ENCODE results near the gene TRMT112.

TRMT112 gene

DNA sequence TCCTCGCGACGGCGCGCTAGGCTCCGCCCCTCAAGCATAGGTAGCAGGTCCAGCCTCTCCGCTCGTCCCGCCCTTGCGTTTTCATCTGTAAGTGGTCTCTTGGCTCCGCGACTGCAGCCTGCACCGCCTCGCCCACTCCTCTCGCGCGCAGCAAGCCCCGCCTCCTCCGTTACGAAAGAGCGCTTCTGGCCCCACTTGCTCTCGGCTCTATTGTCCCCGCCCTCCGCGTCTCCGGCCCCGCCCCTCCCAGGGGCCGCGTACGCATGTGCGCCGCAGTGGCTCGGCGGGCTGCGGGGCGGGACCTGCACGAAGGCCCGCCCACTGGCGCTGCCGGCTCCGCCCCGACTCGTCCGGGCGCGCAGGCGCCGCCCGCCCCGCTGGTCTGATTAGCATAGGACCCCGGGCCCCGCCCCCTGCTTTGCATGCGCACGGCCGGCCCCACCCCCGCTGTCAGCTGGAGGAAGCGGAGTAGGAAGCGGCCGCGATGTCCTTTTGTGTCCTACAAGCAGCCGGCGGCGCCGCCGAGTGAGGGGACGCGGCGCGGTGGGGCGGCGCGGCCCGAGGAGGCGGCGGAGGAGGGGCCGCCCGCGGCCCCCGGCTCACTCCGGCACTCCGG is 12.2 kb downstream of the TRMT112 start, which contains the start of gene ESRRA:
Gene ESRRA, plus strand, starts transcription at position 450 of the 616 bp plus-strand sequence. CDS start 1,656 bp downstream, outside the sequence.
- Histone ChIP-seq H3K36me3 (replicated peaks) (no peaks in the 10 kb centered on the region), H3K27me3 (ENCODE audit: low read depth) (no peaks in the 10 kb centered on the region), H3K9me3 (no peaks in the 10 kb centered on the region), H3K4me1 (peaks cover 14% of the 10 kb centered on the region; the same call in 1 of the 2 replicates), H3K4me3 (peak within 1 kb of the TSS; percentile 67)
- in situ Hi-C loops (cut with MboI; ENCODE audit: low sequenced_read_pairs), result no loop called here
- DNase-seq (ENCODE audit: low spot score in 2 of 2), result peak; percentile 98 to 100

DNA sequence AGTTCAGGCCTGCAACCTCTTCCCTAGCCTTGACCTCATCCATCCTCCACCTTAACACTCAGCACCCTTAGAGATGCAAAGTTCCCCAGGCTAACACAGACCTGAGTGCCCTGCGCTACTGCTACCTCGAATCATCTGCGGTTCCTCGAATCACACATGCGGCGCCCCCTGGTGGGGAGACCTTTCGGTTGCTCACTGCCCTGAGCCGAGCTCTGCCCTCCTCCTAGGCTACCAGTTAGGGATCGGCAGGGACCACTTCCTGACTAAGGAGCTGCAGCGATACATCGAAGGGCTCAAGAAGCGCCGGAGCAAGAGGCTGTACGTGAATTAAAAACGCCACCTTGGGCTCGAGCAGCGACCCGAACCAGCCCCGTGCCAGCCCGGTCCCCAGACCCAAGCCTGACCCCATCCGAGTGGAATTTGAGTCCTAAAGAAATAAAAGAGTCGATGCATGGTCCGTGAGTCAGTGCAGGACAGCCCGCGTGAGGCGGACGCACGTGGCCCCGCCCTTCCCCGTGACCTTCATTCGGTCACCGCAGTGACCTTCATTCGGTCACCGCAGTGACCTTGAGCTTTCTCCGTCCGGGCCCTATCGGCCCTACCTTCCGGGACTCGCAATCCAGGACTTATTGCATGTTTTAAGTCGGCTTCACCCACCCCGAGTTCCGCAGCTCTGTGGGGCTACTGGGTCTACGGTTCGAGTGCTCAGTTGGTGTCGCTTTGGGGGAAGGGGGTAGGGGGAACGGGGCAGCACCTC is 12.9 kb downstream of the TRMT112 start:
- peak overlapping the region; percentile 47 for H3K4me3 ChIP-seq
- in situ Hi-C loops (cut with MboI; ENCODE audit: low sequenced_read_pairs), result no loop called here
- DNase-seq (ENCODE audit: low spot score in 2 of 2), result peak; percentile 86 to 98

DNA sequence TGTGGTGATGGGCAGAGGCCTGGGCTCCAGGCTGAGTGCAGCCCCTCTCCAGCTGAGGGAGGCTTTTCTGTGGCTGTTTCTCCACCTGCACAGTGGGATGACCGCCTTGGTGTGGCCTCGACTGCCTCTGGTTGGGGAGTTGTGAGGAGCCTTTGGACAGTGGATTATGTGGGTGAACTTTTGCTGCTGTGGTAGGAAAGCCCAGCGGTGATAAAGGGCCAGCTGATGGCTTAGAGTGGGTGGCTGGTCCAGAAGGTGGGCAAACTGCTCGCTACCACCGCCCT is 13.4 kb downstream of the TRMT112 start:
- H3K27me3 ChIP-seq (ENCODE audit: low read depth), result no peaks in the 10 kb centered on the region
- no peak for DNase-seq (ENCODE audit: low spot score in 2 of 2)
- in situ Hi-C loops (cut with MboI; ENCODE audit: low sequenced_read_pairs), result no loop called here
- peaks cover 14% of the 10 kb centered on the region; the same call in 1 of the 2 replicates for H3K4me1 ChIP-seq
- H3K36me3 ChIP-seq (replicated peaks), result no peaks in the 10 kb centered on the region
- H3K9me3 ChIP-seq, result no peaks in the 10 kb centered on the region
- peak overlapping the region; percentile 47 for H3K4me3 ChIP-seq

More for the DNA sequence above, 12.9 kb downstream of the TRMT112 start:
- no peaks in the 10 kb centered on the region for H3K9me3 ChIP-seq
- no peaks in the 10 kb centered on the region for H3K36me3 ChIP-seq (replicated peaks)
- peaks cover 14% of the 10 kb centered on the region; the same call in 1 of the 2 replicates for H3K4me1 ChIP-seq
- no peaks in the 10 kb centered on the region for H3K27me3 ChIP-seq (ENCODE audit: low read depth)

- Histone ChIP-seq H3K9me3 (no peaks in the 10 kb centered on the region), H3K4me3 (no peak overlapping the region), H3K4me1 (peaks cover 14% of the 10 kb centered on the region; the same call in 1 of the 2 replicates), H3K36me3 (replicated peaks) (no peaks in the 10 kb centered on the region), H3K27me3 (ENCODE audit: low read depth) (peaks cover 2% of the 10 kb centered on the region)
- in situ Hi-C loops (cut with MboI; ENCODE audit: low sequenced_read_pairs), result no loop called here
- DNase-seq (ENCODE audit: low spot score in 2 of 2), result no peak
These were observed 14.0 kb downstream of the TRMT112 start for GRCh38 chr11:64303109-64304031.

- in situ Hi-C loops (cut with MboI; ENCODE audit: low sequenced_read_pairs), result no loop called here
- H3K9me3 ChIP-seq, result no peaks in the 10 kb centered on the region
- peaks cover 7% of the 10 kb centered on the region; the same call in 1 of the 2 replicates for H3K4me1 ChIP-seq
- peak within 1 kb of the TSS; percentile 16 for H3K4me3 ChIP-seq
- H3K27me3 ChIP-seq (ENCODE audit: low read depth), result peaks cover 35% of the 10 kb centered on the region
- no peak for DNase-seq (ENCODE audit: low spot score in 2 of 2)
- no peaks in the 10 kb centered on the region for H3K36me3 ChIP-seq (replicated peaks)
These were observed 17.3 kb downstream of the TRMT112 start, which contains the start of gene CATSPERZ for GRCh38 chr11:64299847-64300648. Gene CATSPERZ (plus strand): TSS chr11:64300358. CDS start chr11:64300411, 53 bp downstream.

DNA sequence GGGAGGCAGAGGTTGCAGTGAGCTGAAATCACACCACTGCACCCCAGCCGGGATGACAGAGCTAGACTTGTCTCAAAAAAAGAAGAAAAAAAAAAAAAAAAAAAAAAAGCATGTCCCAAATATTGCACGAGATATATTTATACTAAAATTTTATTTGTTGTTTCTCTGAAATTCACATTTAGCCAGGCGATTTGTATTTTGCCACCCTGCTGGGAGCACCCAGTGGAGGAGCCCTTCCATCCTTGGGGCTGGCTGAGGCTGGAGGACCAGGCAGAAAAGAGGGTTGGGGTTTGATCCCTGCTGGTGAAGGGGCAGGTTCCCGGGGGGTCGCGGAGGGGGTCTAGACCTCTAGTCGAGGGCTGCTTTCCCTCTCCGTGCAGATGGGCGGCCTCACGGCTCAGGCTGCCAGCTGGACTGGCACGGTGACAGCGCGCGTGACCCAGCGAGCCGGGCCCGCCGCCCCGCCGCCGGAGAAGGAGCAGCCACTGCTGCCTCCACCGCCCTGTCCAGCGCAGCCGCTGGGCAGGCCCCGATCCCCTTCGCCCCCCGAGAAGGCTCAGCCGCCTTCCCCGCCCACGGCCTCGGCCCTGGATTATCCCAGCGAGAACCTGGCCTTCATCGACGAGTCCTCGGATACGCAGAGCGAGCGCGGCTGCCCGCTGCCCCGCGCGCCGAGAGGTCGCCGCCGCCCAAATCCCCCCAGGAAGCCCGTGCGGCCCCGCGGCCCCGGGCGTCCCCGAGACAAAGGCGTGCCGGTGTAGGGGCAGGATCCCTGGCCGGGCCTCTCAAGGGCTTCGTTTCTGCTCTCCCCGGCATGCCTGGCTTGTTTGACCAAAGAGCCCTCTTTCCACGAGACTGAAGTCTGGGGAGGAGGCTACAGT is 18.2 kb downstream of the TRMT112 start:
- peaks cover 38% of the 10 kb centered on the region for H3K27me3 ChIP-seq (ENCODE audit: low read depth)
- no peak overlapping the region for H3K4me3 ChIP-seq
- peaks cover 7% of the 10 kb centered on the region; the same call in 1 of the 2 replicates for H3K4me1 ChIP-seq
- no peaks in the 10 kb centered on the region for H3K9me3 ChIP-seq
- no peak for DNase-seq (ENCODE audit: low spot score in 2 of 2)
- in situ Hi-C loops (cut with MboI; ENCODE audit: low sequenced_read_pairs), result no loop called here
- H3K36me3 ChIP-seq (replicated peaks), result no peaks in the 10 kb centered on the region

- DNase-seq (ENCODE audit: low spot score in 2 of 2), result no peak
- H3K4me3 ChIP-seq, result no peak overlapping the region
- H3K36me3 ChIP-seq (replicated peaks), result no peaks in the 10 kb centered on the region
- in situ Hi-C loops (cut with MboI; ENCODE audit: low sequenced_read_pairs), result no loop called here
- peaks cover 51% of the 10 kb centered on the region for H3K27me3 ChIP-seq (ENCODE audit: low read depth)
- peaks cover 7% of the 10 kb centered on the region; the same call in 1 of the 2 replicates for H3K4me1 ChIP-seq
- H3K9me3 ChIP-seq, result no peaks in the 10 kb centered on the region
These were observed 19.5 kb downstream of the TRMT112 start for GRCh38 chr11:64297699-64298358.

- Histone ChIP-seq H3K27me3 (ENCODE audit: low read depth) (peaks cover 59% of the 10 kb centered on the region), H3K4me3 (no peak overlapping the region), H3K36me3 (replicated peaks) (no peaks in the 10 kb centered on the region), H3K9me3 (no peaks in the 10 kb centered on the region), H3K4me1 (peaks cover 7% of the 10 kb centered on the region; the same call in 1 of the 2 replicates)
- in situ Hi-C loops (cut with MboI; ENCODE audit: low sequenced_read_pairs), result no loop called here
- no peak for DNase-seq (ENCODE audit: low spot score in 2 of 2)
These were observed 20.3 kb downstream of the TRMT112 start for GRCh38 chr11:64296830-64297698.

- in situ Hi-C loops (cut with MboI; ENCODE audit: low sequenced_read_pairs), result no loop called here
- Histone ChIP-seq H3K27me3 (ENCODE audit: low read depth) (peaks cover 65% of the 10 kb centered on the region), H3K4me1 (peaks cover 7% of the 10 kb centered on the region; the same call in 1 of the 2 replicates), H3K36me3 (replicated peaks) (no peaks in the 10 kb centered on the region), H3K9me3 (no peaks in the 10 kb centered on the region), H3K4me3 (no peak overlapping the region)
- no peak for DNase-seq (ENCODE audit: low spot score in 2 of 2)
These were observed 21.1 kb downstream of the TRMT112 start for GRCh38 chr11:64296236-64296635.

DNA sequence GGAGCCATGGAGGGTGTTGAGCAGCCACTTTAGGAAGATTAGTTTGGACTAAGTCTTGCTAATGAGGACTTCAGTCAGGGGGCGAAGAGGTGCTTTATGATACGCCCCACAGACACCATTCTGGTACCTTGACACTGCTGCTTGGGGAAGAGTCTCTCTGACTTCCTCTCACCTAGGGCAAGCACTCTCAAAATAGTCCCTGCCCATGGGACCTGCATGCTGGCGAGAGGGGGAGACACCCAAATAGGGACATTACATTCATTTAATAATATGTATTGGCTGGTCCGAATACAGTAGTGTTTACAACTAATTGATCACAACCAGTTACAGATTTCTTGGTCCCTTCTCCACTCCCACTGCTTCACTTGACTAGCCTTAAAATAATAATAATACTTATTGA is 21.6 kb downstream of the TRMT112 start:
- peaks cover 70% of the 10 kb centered on the region for H3K27me3 ChIP-seq (ENCODE audit: low read depth)

DNA sequence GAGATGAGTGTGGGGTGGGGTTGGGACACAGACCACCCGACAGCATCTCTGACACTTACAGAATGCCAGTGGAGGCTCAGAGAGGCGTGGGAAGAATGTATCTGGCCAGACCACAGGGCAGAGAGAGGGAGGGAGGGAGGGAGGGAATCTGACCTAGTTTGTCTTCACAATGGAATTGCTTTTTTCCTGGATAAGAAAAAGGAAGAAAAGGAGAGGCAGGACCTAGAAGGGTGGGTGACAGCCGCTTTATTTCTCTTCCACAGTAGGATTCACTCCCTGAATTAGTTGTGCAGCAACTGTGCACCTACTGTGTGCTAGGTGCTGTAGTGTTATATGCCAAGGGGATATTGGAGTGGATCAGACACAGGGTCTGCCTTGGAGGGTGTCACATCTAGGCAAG is 22.6 kb downstream of the TRMT112 start:
- in situ Hi-C loops (cut with MboI; ENCODE audit: low sequenced_read_pairs), result no loop called here
- Histone ChIP-seq H3K9me3 (no peaks in the 10 kb centered on the region), H3K4me1 (no peaks in the 10 kb centered on the region), H3K4me3 (no peak overlapping the region), H3K36me3 (replicated peaks) (no peaks in the 10 kb centered on the region), H3K27me3 (ENCODE audit: low read depth) (peaks cover 77% of the 10 kb centered on the region)
- no peak for DNase-seq (ENCODE audit: low spot score in 2 of 2)

More for the DNA sequence above, 21.6 kb downstream of the TRMT112 start:
- H3K4me1 ChIP-seq, result peaks cover 5% of the 10 kb centered on the region; the same call in 1 of the 2 replicates
- H3K9me3 ChIP-seq, result no peaks in the 10 kb centered on the region
- DNase-seq (ENCODE audit: low spot score in 2 of 2), result no peak
- H3K4me3 ChIP-seq, result no peak overlapping the region
- no peaks in the 10 kb centered on the region for H3K36me3 ChIP-seq (replicated peaks)
- in situ Hi-C loops (cut with MboI; ENCODE audit: low sequenced_read_pairs), result no loop called here
